ENCODE data around the gene PRIMA1.

PRIMA1 gene

DNA sequence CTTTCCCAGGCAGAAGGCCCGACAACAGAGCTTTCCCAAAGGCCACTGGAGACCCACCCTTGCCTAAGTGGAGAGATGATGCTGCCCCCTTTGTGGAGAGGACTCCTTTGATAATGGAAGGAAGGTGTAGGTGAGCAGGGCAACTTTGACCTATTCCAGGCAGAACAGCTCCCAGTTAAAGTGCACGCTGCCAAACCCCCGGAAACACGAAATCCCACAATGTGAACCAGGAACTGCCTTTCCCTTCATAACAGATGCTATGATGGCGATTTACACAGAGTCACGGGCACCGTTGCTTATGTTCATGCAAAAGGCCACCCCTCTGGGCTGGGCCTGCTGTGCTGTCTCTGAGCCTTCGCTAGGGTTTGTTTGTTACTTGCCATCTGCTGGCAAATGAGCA, 34.6 kb downstream of the PRIMA1 start:
- DNase-seq (ENCODE audit: low spot score), result no peak

DNA sequence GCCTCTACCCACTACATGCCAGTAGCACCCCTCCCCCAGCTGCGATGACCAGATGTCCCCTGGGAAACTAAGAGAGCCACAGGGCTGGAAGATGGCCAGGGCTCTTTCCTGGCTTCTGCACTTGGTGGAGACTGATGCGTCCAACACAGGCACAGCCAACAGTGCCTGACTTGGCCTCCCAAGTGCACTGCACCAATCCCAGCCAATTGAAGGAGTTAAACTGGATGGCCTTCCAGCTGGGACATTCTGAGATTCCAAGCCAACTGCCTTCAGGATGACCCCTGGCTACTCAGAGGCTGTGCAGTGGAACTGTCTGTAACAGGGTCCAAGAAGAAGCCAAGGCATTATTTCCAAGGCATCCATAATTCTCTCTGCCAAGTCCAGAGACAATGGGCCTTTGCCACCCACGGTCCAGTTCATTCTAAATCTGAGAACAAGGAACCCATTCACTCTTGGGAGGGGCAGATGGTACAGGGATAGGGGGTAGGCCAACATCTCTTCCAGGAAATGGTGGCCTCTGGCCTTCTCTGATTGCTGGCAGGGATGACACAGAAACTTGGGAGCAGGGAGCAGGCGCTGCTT, 35.2 kb downstream of the PRIMA1 start:
- DNase-seq (ENCODE audit: low spot score), result no peak

DNA sequence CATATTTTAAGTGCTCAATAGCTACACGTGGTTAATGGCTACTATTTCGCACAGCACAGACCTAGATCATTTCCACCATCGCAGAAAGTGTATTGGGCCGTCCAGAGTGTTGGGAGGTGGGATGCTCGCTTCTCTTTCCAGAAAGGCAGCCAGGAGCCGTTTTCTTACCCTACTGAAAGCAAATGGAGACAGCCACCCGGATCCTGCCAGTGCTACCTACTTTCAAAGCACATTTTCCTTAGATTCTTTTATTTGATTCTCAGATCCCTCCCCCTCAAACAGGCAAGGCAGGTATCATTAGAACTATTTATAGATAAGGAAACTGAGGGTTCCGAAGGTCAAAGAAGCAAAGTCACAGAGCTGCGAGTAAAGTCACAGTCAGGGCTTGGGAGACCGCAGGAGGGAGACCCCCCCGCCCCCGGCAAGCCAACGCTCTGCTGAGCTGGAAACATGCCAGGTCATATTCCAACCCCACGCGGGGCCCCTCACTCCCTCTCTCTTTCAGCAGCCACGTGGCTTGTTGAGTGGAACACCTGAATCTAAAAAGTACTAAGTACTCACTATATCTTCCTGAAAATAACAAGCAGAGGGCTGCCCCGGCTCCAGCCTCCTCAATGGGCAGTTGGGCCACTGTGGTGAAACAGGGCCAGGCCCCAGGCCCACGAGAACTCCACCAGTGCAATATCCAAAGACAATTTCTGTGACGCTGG, 36.2 kb downstream of the PRIMA1 start:
- DNase-seq (ENCODE audit: low spot score), result no peak

DNA sequence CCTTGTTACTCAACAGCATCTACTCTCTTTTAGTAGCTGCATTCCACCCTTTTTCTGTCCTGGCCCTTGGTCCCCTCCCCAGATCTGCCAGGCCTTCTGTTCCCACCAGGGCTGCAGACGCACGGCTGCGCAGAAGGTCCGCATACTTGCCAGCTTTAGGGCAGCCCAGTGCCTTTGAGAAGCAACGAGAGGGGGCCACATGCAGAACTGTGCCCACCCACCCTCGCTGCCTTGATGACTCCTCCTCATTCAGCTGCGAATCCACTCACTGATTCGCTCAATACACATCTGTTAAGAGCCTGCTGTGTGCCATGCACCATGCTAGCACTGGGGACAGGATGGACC, 39.2 kb downstream of the PRIMA1 start:
- DNase-seq (ENCODE audit: low spot score), result no peak

DNA sequence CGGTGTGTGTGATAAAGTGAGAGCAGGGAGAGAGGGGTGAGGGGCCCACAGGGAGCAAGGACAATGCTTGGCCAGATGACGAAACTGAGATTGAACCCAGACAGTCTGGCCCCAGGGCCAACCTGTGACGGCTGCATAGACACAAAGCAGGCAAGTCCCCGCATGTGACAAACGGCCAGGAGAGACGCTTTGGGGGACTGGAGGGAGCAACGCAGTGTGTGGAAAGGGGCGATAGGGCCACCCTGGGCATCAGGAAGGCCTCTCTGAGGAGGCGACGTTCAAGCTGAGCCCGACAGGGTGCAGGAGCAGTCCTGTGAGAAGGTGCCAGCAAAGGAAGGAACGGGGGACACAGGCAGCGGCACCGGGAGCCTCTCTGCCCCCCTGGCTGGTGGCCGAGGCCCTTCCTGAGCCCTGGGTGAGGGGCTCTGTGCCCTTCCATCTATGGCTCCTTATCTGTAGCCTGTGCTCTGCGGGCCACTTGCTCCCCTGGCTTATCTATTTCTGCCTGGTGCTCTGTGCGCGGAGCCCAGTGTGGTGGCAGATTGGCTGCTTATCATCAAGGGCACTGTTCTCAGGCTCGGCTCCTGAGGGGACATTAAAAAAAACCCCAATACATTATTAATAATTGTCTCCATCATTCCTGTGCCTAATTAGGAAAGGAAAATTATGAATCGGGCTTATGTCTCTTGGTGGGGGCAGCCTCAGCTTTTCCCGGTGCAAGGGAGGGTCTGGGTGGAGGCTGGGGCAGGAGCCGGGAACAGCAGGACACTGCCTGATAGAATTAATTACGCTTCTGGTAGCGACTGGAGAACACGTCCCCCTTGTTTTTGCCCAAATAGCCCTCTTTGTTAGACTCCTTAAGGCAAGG, 39.8 kb downstream of the PRIMA1 start:
- no peak for DNase-seq (ENCODE audit: low spot score)

DNA sequence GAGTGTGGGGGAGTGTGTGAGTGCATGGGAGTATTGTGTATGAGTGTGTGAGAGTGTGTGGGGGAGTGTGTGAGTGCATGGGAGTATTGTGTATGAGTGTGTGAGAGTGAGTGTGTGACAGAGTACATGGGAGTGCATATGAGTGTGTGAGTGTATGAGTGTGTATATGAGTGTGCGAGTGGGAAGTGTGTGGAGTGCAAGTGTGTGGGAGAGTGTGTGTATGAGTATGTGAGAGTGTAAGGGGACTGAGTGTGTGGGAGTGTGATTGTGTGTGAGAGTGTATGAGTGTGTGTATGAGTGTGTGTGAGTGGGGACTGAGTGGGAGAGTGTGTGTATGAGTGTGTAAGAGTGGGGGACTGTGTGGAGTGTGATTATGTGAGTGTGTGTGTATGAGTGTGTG, 40.7 kb downstream of the PRIMA1 start:
- DNase-seq (ENCODE audit: low spot score), result no peak

DNA sequence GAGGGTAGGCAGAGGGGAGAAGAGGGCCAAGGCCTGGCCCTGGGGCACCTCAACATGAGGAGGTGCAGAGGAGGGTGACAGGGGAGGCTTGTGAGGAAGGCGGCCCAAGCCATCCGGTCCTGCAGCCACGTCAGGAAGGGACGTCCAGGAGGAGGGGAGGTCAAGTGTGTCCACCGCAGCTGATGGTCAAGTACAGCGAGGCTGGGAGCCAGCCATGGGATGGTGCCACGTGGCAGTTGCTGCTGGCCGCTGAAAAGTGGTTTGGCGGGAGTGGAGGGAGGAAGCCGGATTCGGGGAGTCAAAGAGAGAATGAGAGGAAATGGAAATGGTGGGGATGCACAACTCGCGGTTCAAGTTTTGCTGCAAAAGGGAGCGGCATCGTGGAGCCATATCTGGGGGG, 41.2 kb downstream of the PRIMA1 start:
- DNase-seq (ENCODE audit: low spot score), result no peak

DNA sequence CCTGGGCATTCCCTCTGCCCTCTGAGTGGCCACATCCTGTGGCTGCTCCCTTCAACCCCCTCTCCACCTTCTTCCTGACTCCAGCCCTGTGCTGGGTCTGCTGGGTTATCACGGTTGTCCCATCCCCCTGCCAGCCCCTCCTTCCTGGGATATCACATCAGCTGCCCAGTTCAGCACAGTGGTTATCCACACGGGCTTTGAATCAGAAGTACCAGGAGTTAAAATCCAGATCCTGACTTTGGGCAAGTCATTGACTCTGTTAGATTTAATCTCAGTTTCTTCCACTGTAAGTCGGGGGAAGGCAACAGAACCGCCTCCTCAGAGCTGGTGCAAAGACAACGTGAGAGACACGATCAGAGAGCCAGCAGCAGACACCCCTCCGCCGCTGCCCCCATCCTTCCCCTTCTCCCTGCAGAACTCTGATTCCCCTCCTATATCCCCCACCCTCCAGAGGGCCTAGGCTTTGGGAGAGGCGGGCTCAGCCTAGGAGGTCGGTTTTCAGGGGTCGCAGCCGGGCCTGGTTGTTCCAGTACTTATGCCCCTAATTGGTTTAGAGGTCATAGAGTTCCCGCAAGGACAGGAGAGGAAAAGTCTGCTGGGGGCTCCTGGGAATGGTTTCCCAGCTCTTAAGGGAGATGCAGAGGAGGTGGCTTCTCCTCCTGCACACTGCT, 42.5 kb downstream of the PRIMA1 start:
- DNase-seq (ENCODE audit: low spot score), result no peak

DNA sequence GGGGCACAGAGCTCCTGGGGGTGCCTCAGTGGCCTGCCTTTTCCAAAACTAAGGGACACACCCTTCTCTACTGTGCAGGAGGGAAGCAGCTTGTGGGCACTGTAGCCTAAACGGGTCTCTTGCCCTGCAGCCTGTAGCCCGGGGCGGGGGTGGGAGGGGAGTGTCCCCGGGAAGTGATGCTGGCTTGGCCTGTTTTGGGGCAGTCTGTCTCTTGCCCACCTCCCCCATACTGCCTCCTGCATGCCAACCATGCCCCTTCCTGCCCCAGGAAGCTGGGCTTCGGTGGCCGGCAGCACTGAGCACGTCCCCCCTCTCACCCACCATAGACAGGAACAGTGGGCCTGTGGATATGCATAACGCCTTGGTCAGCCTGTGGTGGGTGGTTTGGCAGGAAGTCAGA, 43.4 kb downstream of the PRIMA1 start:
- DNase-seq (ENCODE audit: low spot score), result no peak

DNA sequence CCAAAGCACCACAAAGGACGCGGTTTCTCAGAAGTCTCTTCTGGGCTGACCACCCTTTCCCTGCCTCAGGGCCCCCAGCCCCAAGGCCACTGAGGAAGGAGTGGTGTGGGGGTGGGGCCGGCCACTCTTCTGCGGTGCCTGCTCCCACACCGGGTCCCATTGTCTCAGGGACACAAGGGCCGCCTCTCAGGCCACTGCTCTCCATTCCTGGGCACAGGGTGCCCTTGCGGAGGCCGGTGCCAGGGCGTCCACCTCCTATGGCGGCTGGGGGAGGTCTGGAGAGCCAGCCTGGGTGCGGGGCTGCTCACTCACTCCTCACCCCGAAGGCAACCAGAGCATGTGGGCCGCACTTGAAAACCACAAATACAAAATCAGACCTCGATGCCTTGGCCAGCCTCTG, 44.1 kb downstream of the PRIMA1 start:
- DNase-seq (ENCODE audit: low spot score), result no peak

DNA sequence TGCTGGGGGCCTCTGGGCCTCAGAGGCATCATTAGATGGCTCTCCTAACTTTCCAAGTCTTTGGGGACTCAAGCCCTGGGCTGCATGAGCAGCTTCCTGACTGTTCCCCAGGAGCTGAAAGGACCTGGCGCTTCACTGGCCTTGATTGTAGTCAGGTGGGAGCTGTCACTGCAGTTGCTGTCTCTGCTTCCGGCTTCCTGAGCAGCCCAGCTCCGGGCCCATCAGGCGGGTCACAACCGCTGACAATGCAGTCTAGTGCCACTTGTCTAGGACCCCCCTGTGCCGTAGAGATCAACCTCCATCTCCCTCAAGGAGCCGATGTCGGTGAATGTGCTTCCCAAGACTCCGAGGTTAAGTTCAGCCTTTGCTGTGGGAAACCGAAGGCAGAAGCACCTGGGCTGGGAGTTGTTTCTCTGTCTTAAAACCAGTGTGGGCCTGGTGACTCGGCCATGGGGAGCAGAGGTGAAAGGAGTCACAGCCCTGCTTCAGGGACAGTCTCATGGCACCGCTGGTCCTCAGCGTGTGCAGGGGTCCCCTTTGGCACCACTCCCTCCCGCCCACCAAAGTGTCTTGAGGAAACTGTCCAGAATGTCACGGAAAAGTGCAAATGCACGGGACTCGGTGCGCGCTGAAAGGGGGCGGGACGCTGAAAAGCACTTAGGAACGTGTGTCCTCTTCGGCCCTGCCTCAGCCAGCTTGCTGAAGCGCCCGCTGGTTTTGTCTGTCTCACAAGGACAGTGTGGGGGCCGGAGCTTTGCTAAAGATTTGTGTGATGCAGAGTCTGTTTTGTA, 44.8 kb downstream of the PRIMA1 start:
- no peak for DNase-seq (ENCODE audit: low spot score)

DNA sequence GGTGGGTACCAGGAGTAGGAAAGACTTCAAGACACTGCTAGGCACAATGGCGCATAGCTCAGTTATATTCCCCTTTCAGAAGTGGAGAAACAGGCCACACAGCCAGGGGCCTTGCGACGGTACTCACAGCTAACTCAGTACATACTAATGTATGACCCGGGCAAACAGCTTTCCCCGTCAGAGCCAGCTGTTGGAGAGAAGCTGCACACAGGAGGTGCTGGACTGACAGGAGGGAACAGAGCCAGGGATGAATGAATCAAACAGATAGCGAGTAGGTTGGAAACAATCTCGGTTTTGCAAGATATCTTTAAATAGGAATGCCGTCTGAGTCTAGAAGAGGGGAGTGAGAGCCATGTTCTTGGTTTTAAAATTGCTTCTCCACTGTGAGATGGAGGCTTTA, 45.5 kb downstream of the PRIMA1 start:
- no peak for DNase-seq (ENCODE audit: low spot score)

DNA sequence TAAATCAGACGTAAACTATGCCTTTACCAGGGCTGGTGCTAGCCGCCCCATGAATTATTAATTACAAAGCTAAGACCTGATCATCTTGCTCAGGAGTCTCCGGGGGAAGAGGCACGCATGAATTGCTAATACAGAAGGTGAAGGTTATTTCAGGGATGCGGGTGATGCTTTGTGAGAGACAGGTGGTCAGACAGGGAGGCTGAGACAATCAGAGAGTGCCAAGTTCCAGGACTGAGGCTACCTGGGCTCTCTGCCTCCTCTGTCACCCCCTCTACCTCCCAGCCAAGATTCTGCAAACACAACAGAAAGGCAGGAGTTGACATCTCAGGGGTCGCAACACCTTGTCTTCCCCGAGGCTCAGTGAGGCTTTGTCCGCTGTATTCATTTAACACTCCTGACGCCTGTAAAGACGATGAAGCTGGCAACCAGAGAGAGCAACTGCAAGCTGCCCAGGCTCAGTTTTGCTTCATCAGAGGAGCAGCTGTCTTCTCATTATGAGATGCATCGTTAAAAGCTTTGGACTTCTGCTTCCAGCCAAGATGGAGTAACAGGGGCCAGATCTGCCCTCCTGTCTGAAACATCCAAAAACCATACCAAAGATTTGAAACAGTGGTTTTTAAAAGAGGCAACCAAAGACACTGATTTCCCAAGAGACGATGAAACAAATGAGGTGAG, 46.6 kb downstream of the PRIMA1 start:
- DNase-seq (ENCODE audit: low spot score), result no peak

DNA sequence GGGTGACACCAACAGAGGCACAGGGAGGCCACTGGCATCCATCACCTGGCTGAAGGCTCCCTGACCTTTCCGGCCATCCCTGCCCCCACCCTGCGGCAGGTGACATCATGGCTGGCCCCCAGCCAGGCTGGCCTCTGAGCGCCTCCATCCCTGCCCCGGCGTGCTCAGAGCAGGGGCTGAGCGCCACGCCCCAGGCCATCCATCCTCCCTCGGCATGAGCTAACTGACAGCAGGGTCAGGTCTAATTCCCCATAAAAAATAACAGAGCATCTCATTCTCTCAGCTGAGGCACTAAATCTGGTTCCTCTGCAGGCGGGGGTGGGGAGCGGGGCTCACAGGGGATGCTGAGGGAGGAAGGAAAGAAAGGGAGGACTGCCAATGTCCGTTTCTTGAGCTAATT, 50.7 kb downstream of the PRIMA1 start:
- no peak for DNase-seq (ENCODE audit: low spot score)

DNA sequence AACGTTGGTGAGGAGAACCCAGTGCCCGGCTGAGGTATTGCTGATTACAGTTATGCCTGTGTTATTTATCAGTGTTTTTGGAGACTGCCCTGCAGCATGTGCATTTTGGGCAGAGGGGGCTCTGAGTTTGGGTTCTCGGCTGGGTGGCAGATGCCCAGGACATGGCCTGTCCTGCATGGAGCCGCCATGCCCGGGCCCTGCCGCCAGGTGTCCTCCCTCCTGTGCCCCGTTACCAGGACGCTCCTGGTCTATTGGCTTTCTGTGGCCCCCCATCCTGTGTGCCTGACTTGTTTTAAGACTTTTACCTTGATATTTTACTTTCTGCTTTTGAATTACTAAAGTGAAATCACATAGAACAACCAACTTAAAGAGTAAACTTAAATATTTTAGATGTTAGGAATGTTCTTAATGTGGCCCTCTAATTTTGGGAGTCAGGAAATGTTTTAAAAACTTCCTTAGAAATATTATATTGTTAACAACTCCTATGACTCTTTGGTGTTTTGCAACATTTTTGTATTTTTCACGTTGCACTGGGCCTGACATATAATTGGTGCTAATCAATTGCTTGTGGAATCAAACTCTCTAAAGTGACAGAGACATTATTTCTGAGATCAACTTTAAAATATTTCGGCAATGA, 51.8 kb downstream of the PRIMA1 start:
- no peak for DNase-seq (ENCODE audit: low spot score)

DNA sequence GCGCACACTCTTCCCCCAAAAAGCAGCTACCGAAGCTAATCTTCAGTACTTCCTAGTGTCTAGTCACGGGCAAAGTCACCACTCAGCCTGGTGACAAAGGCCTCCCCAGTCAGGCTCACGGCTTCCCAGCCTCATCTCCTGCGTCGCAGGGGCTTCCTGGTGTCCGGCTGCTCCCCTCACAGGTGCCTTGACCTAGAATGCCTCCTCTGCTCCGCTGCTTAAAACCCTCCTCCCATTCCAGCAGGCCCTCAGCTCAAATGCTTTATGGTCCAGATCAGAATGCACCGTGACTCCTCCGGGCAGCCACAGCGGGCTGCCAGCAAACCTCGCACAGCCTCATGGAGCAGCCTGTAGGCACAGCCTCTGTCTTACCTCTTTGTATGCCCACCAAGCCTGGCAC, 53.1 kb downstream of the PRIMA1 start:
- no peak for DNase-seq (ENCODE audit: low spot score)

DNA sequence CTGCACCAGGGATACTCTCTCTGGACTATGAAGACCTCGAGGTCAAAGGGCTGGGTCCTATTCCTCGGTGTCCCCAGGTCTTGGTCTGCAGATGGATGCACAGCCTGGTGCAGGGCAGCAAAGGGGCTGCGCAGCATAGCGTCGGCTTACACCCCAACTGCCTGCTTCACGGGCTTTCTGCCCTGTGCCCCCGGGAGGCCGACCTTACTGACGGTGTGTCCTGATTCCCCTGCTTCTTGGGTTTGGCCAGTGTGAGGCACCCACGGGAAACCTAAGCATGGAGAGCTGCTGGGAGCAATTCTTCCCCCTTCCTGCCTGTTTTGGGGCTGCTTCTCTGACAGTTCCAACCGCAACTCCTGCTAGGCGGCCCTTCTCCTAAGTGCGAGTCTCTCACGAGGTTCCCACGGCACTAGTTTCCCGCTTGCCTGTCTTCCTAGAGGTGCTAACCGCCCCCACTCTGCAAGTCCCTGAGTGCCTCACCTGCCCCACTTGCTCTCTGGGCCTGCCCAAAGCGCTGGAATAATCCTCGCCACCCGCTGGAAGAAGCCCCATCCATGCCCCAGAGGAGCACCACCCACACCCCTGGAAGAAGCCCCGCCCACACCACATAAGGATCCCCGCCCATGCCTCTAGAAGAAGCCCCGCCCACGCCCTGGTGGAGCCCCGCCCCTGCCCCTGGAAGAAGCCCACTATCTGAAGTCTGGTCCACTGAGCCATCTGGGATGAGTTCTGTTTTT, 54.0 kb downstream of the PRIMA1 start:
- DNase-seq (ENCODE audit: low spot score), result no peak

DNA sequence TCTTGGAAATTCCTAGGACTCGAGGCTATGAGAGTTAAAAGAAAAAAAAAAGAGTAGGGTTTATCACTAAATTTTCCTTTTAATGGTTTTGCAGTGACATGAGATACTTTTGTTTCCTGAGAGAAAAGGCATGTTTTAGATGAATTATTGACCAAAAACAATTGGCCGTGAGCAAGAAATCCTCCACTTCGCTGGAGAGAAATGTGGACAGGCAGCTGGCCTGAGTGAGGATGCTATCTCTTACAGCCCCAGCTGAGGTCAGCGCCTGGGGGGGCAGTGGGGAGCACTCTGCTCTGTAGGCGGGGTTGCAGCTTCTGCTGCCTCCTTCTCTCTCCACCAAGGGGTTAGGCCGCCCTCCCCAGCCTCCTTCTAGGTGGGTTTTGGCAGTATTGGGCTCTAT, 54.7 kb downstream of the PRIMA1 start:
- DNase-seq (ENCODE audit: low spot score), result no peak

DNA sequence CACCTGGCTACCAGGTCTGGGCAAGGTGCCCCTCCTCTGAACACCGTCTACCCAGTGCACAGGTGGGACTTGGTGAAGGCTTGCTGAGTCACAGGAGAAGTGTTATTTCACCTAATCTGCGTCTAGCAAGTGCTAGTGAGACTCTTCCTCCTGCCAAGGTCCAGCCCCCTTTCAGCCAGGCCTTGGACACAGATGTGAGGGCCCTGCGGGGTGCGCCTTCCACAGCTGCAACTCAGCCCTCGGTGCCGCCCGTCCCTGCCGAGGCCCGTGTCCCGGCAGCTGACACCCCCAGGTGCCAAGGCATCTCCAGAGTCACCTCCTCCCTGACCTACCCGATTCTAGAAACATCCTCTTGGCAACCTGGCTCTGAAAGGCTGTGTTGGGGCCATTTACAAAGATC, 55.1 kb downstream of the PRIMA1 start:
- no peak for DNase-seq (ENCODE audit: low spot score)

DNA sequence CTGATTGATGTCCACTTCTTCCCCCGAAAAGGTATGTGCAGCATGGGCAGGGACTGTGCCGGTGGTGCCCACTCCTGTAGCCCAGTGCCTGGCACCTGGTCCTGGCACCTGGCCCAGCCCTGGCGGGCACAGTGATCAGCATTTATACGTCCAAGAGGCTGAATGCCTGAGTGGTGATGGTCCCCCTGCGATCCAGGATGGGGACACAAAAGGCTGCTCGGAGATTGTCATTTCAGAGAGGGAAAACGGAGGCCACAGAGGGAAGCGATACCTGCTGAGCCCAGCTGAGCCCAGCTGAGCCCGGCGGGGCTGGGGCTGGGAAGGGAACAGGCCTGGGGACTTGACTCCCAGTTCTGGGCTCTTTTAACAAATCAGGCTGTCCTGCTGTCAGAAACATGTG, 55.8 kb downstream of the PRIMA1 start:
- no peak for DNase-seq (ENCODE audit: low spot score)
